ENCODE data around the gene HNRNPD. TPM values are rescaled to one million over a fixed set of nuclear protein-coding genes. Genes with fewer than 3 reads are reported as not detected.

HNRNPD gene
- total and polyA plus RNA-seq, 2 experiments from 2014 or later, result 245 to 768 TPM

- H4K20me1 ChIP-seq (replicated peaks; ENCODE audit: insufficient read depth), result peaks cover 26% of the 10 kb centered on the region
- no peaks in the 10 kb centered on the region for H3K27me3 ChIP-seq (ENCODE audit: insufficient read depth)
- H3K4me3 Mint-ChIP-seq, result no peak overlapping the region
- peaks cover 43% of the 10 kb centered on the region for H3K36me3 Mint-ChIP-seq (ENCODE audit: low read depth)
- H3K4me2 ChIP-seq, result no peak overlapping the region
- no peak overlapping the region; the same call in 1 of the 2 replicates for H3K27ac Mint-ChIP-seq
- H2AFZ ChIP-seq, result no peak overlapping the region
- H3K79me2 ChIP-seq (replicated peaks; ENCODE audit: insufficient read depth), result peaks cover 22% of the 10 kb centered on the region
- no peak overlapping the region for H3K4me3 ChIP-seq
- peaks cover 48% of the 10 kb centered on the region for H3F3A ChIP-seq (replicated peaks; ENCODE audit: low read depth)
- peaks cover 7% of the 10 kb centered on the region for H3K4me1 ChIP-seq (ENCODE audit: insufficient read depth)
- H3K36me3 ChIP-seq (ENCODE audit: insufficient read depth), result peaks cover 33% of the 10 kb centered on the region
- DNase-seq (ENCODE audit: low spot score) (peak; percentile 34), ATAC-seq (peak; percentile 60)
- H3K4me1 Mint-ChIP-seq, result peaks cover 9% of the 10 kb centered on the region
- TF ChIP-seq POLR2AphosphoS5 (IDR thresholded peaks at IDR 0.05; ENCODE audit: low read depth) (no peak; the same call in none of the 2 replicates), ETS1 (IDR thresholded peaks at IDR 0.05) (no peak), ZNF331 (CRISPR knock-in tag; IDR thresholded peaks at IDR 0.05; ENCODE audit: low read depth) (no peak), JUNB (IDR thresholded peaks at IDR 0.05; ENCODE audit: unreplicated experiment) (no peak), ZNF462 (CRISPR knock-in tag; IDR thresholded peaks at IDR 0.05) (no peak), REST (IDR thresholded peaks at IDR 0.05; ENCODE audit: unreplicated experiment) (no peak), CREB1 (CRISPR knock-in tag; IDR thresholded peaks at IDR 0.05; ENCODE audit: low read depth) (no peak), EZH2 (IDR thresholded peaks at IDR 0.05; ENCODE audit: low read depth, unreplicated experiment) (no peak), EZH2phosphoT487 (IDR thresholded peaks at IDR 0.05; ENCODE audit: unreplicated experiment) (no peak), ZNF114 (CRISPR knock-in tag; IDR thresholded peaks at IDR 0.05) (no peak), NANOG (IDR thresholded peaks at IDR 0.05; ENCODE audit: borderline replicate concordance) (no peak), STAT1 (IDR thresholded peaks at IDR 0.05; ENCODE audit: unreplicated experiment) (no peak), CTCF (conservative IDR thresholded peaks at IDR 0.05; ENCODE audit: low read depth in 2 of 2) (no peak)
- H3K9me3 Mint-ChIP-seq, result no peaks in the 10 kb centered on the region
- H3K27me3 Mint-ChIP-seq (ENCODE audit: insufficient read depth, low read depth, poor library complexity), result peaks cover 11% of the 10 kb centered on the region
- H3K9me2 ChIP-seq (ENCODE audit: insufficient read depth), result no peaks in the 10 kb centered on the region
- 0 out of 2 replicates have a peak overlapping the region, but pooled peaks have one; percentile 20 for H3K27ac ChIP-seq (ENCODE audit: low read depth)
These were observed 48.2 kb upstream of the HNRNPD start for GRCh38 chr4:82421796-82422560.

All from GM23338 (cell line).